B cell (primary cell): ENCODE measurements around the gene PRODH2. TPM values are rescaled to one million over a fixed set of nuclear protein-coding genes. Genes with fewer than 3 reads are reported as not detected.

Source experiments
- ATAC-seq: fragments of 200-7000 bp; cut with Tn5 transposase; one replicate; pipeline ENCODE4 v1.10.0; 2021; ENCODE audit warnings: low read depth, mild to moderate bottlenecking, moderate number of reproducible peaks, moderate library complexity
- CTCF ChIA-PET: fragments of 350-600 bp; sonication (Branson Sonifier 250); formaldehyde crosslinking; loops from one replicate; lab custom pipeline; 2021; ENCODE audit warnings: antibody characterized with exemption, inconsistent platforms; lab: Charles Lee
- POLR2A ChIA-PET: fragments of 350-600 bp; sonication (Branson Sonifier 250); formaldehyde crosslinking; loops from one replicate; lab custom pipeline; 2021; ENCODE audit warnings: antibody characterized with exemption; lab: Charles Lee
- DNase-seq: peaks from one replicate; pipeline ENCODE4 v3.0.0; 2013
- H2AFZ ChIP-seq: 2 replicates; pipeline ENCODE4 v1.6.1; 2012; ENCODE audit warnings: mild to moderate bottlenecking, low read depth, low read length; ENCODE audit not compliant: insufficient read depth, poor library complexity, severe bottlenecking
- H3K27ac ChIP-seq, 2 donors: 1 replicate in 1 of 2; 2 replicates in 1 of 2; pipeline ENCODE4 v1.5.1; 2012 to 2013; ENCODE audit warnings: low read length in 2 of 2, mild to moderate bottlenecking in 2 of 2, moderate library complexity in 1 of 2
- H3K27me3 ChIP-seq, 4 experiments: fragments of 200-600 bp in 1 of 4; sonication (generic) in 1 of 4; replicated peaks in 1 of 4; 1 replicate in 2 of 4; 2 replicates in 2 of 4; pipeline versions ENCODE4 v1.6.1 to v1.7.0; 2013 to 2016; ENCODE audit warnings: low read length in 3 of 4, mild to moderate bottlenecking in 2 of 4, mixed read lengths in 1 of 4, moderate library complexity in 1 of 4; ENCODE audit not compliant: insufficient read depth in 4 of 4, control insufficient read depth in 3 of 4; ENCODE audit errors: control extremely low read depth in 1 of 4
- H3K36me3 ChIP-seq, 2 experiments: replicated peaks in 1 of 2; 1 replicate in 1 of 2; 2 replicates in 1 of 2; pipeline versions ENCODE4 v1.6.1 to v1.7.1; 2013; ENCODE audit warnings: low read length in 1 of 2; ENCODE audit not compliant: insufficient read depth in 2 of 2, control insufficient read depth in 1 of 2; ENCODE audit errors: control extremely low read depth in 1 of 2, extremely low read depth in 1 of 2
- H3K4me1 ChIP-seq, 2 donors: fragments of 200-600 bp in 1 of 2; sonication (generic) in 1 of 2; 1 replicate in 1 of 2; 2 replicates in 1 of 2; pipeline versions ENCODE4 v1.5.1 to v1.6.1; 2013 to 2017; ENCODE audit warnings: low read length in 2 of 2; ENCODE audit not compliant: control insufficient read depth in 2 of 2, insufficient read depth in 2 of 2
- H3K4me2 ChIP-seq: replicated peaks from 2 replicates; pipeline ENCODE3; 2012; ENCODE audit warnings: mild to moderate bottlenecking, low read depth, low read length; ENCODE audit not compliant: poor library complexity, severe bottlenecking
- H3K4me3 ChIP-seq, 5 experiments: fragments of 200-600 bp in 1 of 5; sonication (generic) in 1 of 5; 1 replicate in 3 of 5; 2 replicates in 2 of 5; pipeline versions ENCODE4 v1.5.1 to v1.7.0; 2011 to 2016; ENCODE audit warnings: low read length in 4 of 5, mild to moderate bottlenecking in 4 of 5, low read depth in 2 of 5, control low read depth in 1 of 5, moderate library complexity in 1 of 5; ENCODE audit not compliant: insufficient read depth in 1 of 5; ENCODE audit errors: control extremely low read depth in 1 of 5, extremely low read depth in 1 of 5
- H3K79me2 ChIP-seq: fragments of 200-600 bp; sonication (generic); one replicate; pipeline ENCODE4 v1.6.0; 2016; ENCODE audit warnings: low read length; ENCODE audit not compliant: control insufficient read depth, insufficient read depth
- H3K9ac ChIP-seq: fragments of 200-600 bp; sonication (generic); 2 replicates; pipeline ENCODE4 v1.6.1; 2017; ENCODE audit warnings: mild to moderate bottlenecking, low read length, moderate library complexity
- H3K9me3 ChIP-seq, 3 donors: one replicate each; pipeline versions ENCODE4 v1.6.1 to v1.7.1; 2013; ENCODE audit warnings: low read length in 2 of 3; ENCODE audit not compliant: control insufficient read depth in 2 of 3, insufficient read depth in 1 of 3; ENCODE audit errors: control extremely low read depth in 1 of 3
- H4K20me1 ChIP-seq: 2 replicates; pipeline ENCODE4 v1.6.0; 2012; ENCODE audit warnings: mild to moderate bottlenecking, low read length; ENCODE audit not compliant: insufficient read depth, control insufficient read depth, poor library complexity, severe bottlenecking
- H3K27ac Mint-ChIP-seq: one replicate; pipeline ENCODE4 v1.8.0; 2021; ENCODE audit warnings: mixed read lengths
- H3K27me3 Mint-ChIP-seq: one replicate; pipeline ENCODE4 v1.8.0; 2021; ENCODE audit warnings: mixed read lengths
- H3K4me1 Mint-ChIP-seq: one replicate; pipeline ENCODE4 v1.8.0; 2021; ENCODE audit warnings: mixed read lengths
- H3K4me3 Mint-ChIP-seq: one replicate; pipeline ENCODE4 v1.8.0; 2021; ENCODE audit warnings: mixed read lengths
- H3K9me3 Mint-ChIP-seq: one replicate; pipeline ENCODE4 v1.8.0; 2022; ENCODE audit warnings: mixed read lengths; ENCODE audit not compliant: insufficient read depth
- EZH2 ChIP-seq: IDR thresholded peaks from 2 replicates; pipeline ENCODE4 v1.6.1; 2012; ENCODE audit warnings: borderline replicate concordance, low read depth, mild to moderate bottlenecking, moderate library complexity, low read length; ENCODE audit not compliant: insufficient read depth, poor library complexity, severe bottlenecking
- WGBS: methylation state at CpG from one replicate; pipeline ENCODE4 v1.1.5; 2013; ENCODE audit warnings: missing lambda C conversion rate; ENCODE audit not compliant: insufficient coverage; 5-methylcytosine and 5-hydroxymethylcytosine counted together
- intact Hi-C: fragments of 100-400 bp; cut with micrococcal nuclease; formaldehyde crosslinking; loops from one replicate; pipeline ENCODE4 v1.10.0; 2022
- polyA plus RNA-seq: library from polyadenylated mRNA; depleted of rRNA; stranded (reverse); fragments of >200 nt; gene quantifications from 2 replicates; pipeline ENCODE4 v1.2.3, GENCODE V29; 2012
- total RNA-seq, 2 donors: library from RNA; stranded (reverse); fragments of 120-200 nt in 1 of 2; gene quantifications; 1 replicate in 1 of 2; 2 replicates in 1 of 2; pipeline versions ENCODE4 v1.2.3 to v1.2.4, GENCODE V29; 2013 to 2022
- TF ChIP-seq, protein P1 (sequence below): fragments of 200-600 bp; IDR thresholded peaks from one replicate; pipeline ENCODE4 v1.8.0; 2022; ENCODE audit warnings: antibody characterized with exemption, mild to moderate bottlenecking

The PRODH2 gene
- total and polyA plus RNA-seq, 2 donors (not counting 1 experiment from before 2014, with no cell fraction given) = not detected

DNA sequence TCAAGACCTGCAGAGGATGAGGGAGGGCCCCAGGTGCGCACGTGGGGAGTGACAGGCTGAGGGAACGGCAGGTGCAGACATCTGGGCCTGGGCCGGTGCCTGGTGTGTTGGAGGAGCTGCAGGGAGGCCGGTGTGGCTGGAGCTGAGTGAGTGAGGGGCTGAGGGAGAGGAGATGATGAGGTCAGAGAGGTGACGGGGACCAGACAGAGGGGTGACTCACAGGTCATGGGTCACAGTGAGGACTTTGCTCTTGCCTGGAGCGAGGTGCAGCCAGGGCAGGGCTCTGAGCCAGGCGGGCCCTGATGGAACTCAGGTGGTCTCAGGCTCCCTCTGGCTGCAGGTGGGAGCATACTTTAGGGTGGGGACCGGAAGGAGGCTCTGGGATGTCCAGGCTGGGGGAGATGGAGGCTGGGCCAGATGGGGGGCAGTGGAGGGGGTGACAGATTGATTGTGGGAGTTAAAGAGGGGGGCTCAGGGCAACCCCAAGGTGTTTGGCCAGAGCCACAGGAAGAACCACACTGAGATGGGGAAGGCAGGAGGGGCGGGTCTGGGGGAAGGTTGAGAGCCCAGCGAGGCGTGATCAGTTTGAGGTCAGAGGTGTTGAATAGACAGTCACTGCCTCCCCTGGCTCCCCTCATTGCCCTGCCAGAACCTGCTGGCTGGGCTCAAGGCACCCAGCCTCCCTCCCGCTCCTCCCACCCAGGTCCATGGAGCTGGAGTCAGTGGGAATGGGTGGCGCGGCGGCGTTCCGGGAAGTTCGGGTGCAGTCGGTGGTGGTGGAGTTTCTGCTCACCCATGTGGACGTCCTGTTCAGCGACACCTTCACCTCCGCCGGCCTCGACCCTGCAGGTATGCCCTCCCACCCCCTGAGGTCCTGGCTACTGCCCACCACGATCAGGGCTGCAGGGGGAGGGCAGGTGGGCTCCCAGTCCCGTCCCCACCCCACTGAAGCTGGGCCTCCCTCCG lies 28.9 kb downstream of the PRODH2 start:
- no peaks in the 10 kb centered on the region for H4K20me1 ChIP-seq
- ATAC-seq = no peak
- 94% methylated on average over 22 of the region's 28 CpGs for WGBS
- no peak overlapping the region for H3K27ac ChIP-seq
- no peak for DNase-seq
- H2AFZ ChIP-seq = no peak overlapping the region
- no peaks in the 10 kb centered on the region for H3K27me3 ChIP-seq
- Mint-ChIP-seq H3K27me3 (no peaks in the 10 kb centered on the region), H3K27ac (no peak overlapping the region), H3K4me3 (no peak overlapping the region), H3K4me1 (no peaks in the 10 kb centered on the region), H3K9me3 (no peaks in the 10 kb centered on the region)
- peaks cover 0 to 5% of the 10 kb centered on the region in 2 experiments for H3K36me3 ChIP-seq
- H3K9me3 ChIP-seq = no peaks in the 10 kb centered on the region
- intact Hi-C loops = no loop called here
- no peak for TF ChIP-seq EZH2
- TF ChIP-seq, protein P1, sequence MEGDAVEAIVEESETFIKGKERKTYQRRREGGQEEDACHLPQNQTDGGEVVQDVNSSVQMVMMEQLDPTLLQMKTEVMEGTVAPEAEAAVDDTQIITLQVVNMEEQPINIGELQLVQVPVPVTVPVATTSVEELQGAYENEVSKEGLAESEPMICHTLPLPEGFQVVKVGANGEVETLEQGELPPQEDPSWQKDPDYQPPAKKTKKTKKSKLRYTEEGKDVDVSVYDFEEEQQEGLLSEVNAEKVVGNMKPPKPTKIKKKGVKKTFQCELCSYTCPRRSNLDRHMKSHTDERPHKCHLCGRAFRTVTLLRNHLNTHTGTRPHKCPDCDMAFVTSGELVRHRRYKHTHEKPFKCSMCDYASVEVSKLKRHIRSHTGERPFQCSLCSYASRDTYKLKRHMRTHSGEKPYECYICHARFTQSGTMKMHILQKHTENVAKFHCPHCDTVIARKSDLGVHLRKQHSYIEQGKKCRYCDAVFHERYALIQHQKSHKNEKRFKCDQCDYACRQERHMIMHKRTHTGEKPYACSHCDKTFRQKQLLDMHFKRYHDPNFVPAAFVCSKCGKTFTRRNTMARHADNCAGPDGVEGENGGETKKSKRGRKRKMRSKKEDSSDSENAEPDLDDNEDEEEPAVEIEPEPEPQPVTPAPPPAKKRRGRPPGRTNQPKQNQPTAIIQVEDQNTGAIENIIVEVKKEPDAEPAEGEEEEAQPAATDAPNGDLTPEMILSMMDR = no peak
- POLR2A ChIA-PET = interaction anchor here (0.6 kb wide), 1 partner anchor 293 kb away, joined by 9 read pairs; no protein-coding TSS in a partner anchor
- H3K4me3 ChIP-seq = no peak overlapping the region
- H3K79me2 ChIP-seq = no peaks in the 10 kb centered on the region
- no peak overlapping the region for H3K4me2 ChIP-seq
- H3K4me1 ChIP-seq = no peaks in the 10 kb centered on the region
- CTCF ChIA-PET = no interaction called here
- H3K9ac ChIP-seq = no peak overlapping the region

DNA sequence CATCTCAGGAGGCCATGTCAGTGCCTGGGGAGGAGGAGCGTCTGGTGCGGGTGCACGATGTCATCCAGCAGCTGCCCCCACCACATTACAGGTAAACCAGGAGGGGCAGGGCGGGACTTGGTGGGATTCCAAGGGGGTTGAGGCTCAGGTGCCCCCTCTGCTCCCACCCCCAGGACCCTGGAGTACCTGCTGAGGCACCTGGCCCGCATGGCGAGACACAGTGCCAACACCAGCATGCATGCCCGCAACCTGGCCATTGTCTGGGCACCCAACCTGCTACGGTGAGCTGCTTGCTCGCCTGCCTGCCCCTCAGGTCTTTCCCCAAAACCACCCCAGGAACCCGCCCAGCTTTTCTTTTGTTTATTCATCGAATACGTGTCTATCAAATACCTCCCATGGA lies 30.1 kb downstream of the PRODH2 start:
- no peak for DNase-seq
- Histone ChIP-seq H3K9me3 (no peaks in the 10 kb centered on the region), H4K20me1 (no peaks in the 10 kb centered on the region), H3K36me3 (peaks cover 0 to 5% of the 10 kb centered on the region in 2 experiments), H3K4me2 (no peak overlapping the region), H3K27ac (no peak overlapping the region), H3K9ac (no peak overlapping the region), H2AFZ (no peak overlapping the region), H3K27me3 (no peaks in the 10 kb centered on the region), H3K4me3 (no peak overlapping the region), H3K79me2 (no peaks in the 10 kb centered on the region), H3K4me1 (no peaks in the 10 kb centered on the region)
- WGBS = 99% methylated on average over 9 of the region's 12 CpGs
- intact Hi-C loops = no loop called here
- POLR2A ChIA-PET = no interaction called here
- CTCF ChIA-PET = no interaction called here
- no peaks in the 10 kb centered on the region for H3K27me3 Mint-ChIP-seq
- no peaks in the 10 kb centered on the region for H3K9me3 Mint-ChIP-seq
- TF ChIP-seq, protein P1 = no peak
- no peak for TF ChIP-seq EZH2
- ATAC-seq = no peak
- H3K4me3 Mint-ChIP-seq = no peak overlapping the region
- no peak overlapping the region for H3K27ac Mint-ChIP-seq
- H3K4me1 Mint-ChIP-seq = no peaks in the 10 kb centered on the region
